ENCODE measurements around the gene SIN3A.
A peak's percentile ranks its signal among the peaks of the same experiment; 100 is the strongest.

DNA sequence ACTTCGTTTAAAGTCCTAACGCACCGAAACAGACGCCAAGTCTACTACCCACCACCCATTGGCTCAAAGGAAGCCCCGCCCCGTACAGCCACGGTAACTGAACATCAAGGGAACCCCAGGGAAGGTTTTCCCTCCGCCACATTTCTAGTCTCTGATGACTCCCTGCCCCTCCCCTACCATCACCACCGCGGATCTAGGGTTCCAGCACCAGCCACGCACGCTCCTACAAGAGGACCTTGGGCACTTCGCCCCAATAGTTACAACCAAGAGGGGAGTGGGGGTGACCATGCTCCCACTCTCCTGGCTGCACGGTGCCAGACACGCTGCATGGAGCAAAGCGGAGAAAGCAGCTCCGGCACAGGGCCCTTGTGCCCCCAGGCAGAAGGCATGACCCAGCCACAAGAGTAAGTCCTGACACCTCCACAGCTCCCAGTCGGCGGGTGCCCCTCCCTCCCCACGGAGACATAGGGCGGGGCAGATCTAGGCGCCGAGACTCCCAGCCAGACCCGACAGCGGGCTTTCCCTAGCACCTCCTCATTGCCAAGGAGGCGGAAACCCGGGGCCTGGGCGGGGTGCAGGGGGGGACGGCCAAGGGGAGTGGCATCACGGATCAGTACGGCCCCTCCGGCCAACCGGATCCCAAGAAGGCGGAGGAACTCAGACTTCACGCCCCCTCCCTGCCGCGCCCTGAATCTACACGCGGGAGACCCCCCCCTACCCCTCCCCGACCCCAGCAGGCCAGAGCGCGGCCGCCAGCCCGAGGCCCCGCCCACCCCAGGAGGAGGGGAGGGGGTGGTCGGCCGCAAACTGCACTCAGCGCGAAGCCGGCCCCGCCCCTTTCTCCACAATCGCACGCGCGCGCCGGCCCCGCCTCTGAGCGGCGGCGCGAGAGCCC lies 936 bp downstream of the SIN3A start:
- TF ChIP-seq MAZ (IDR thresholded peaks at IDR 0.05; ENCODE audit: borderline replicate concordance, low read depth, low read length) (peak; percentile 85), CTCF (conservative IDR thresholded peaks at IDR 0.05; ENCODE audit: low read depth, low read length) (no peak), USF2 (IDR thresholded peaks at IDR 0.05; ENCODE audit: low read depth, low read length) (no peak), RCOR1 (IDR thresholded peaks at IDR 0.05; ENCODE audit: insufficient replicate concordance, low read length) (no peak)

Measured in IMR-90 (cell line).